Keratinocyte (primary cell): ENCODE measurements around the gene SPATA6. TPM values are rescaled to one million over a fixed set of nuclear protein-coding genes. Genes with fewer than 3 reads are reported as not detected.

ENCODE experiments used
- DNase-seq: peaks from one replicate; pipeline ENCODE4 v3.0.0-alpha.2; 2011; ENCODE audit warnings: low read depth, missing footprints, low spot score
- FAIRE-seq: peaks from 2 replicates; lab custom pipeline; 2011; peaks lifted over from hg19 to GRCh38; lab: Jason Lieb, UNC
- H2AFZ ChIP-seq: 2 replicates; pipeline ENCODE4 v1.6.0; 2012; ENCODE audit warnings: low read length, control low read depth, inconsistent platforms; ENCODE audit not compliant: control insufficient read depth
- H3K27ac ChIP-seq: 2 replicates; pipeline ENCODE4 v1.5.1; 2011; ENCODE audit warnings: low read length; ENCODE audit not compliant: control insufficient read depth, insufficient read depth
- H3K27me3 ChIP-seq: 3 replicates; pipeline ENCODE4 v1.6.0; 2011; ENCODE audit warnings: low read length; ENCODE audit not compliant: control insufficient read depth, insufficient read depth; ENCODE audit errors: extremely low read depth
- H3K36me3 ChIP-seq, 2 experiments: 2 replicates in 1 of 2; 3 replicates in 1 of 2; pipeline ENCODE4 v1.5.1; 2011; ENCODE audit warnings: low read length in 2 of 2, mild to moderate bottlenecking in 1 of 2; ENCODE audit not compliant: control insufficient read depth in 2 of 2, insufficient read depth in 2 of 2; ENCODE audit errors: extremely low read depth in 1 of 2
- H3K4me1 ChIP-seq: 3 replicates; pipeline ENCODE4 v1.5.1; 2011; ENCODE audit warnings: low read length; ENCODE audit not compliant: control insufficient read depth, insufficient read depth; ENCODE audit errors: extremely low read depth
- H3K4me2 ChIP-seq: 3 replicates; pipeline ENCODE4 v1.6.0; 2011; ENCODE audit warnings: low read depth, low read length; ENCODE audit not compliant: control insufficient read depth, insufficient read depth; ENCODE audit errors: extremely low read depth
- H3K4me3 ChIP-seq, 3 experiments: fragments of 200-600 bp in 1 of 3; sonication (generic) in 1 of 3; 2 replicates in 2 of 3; 3 replicates in 1 of 3; pipeline ENCODE4 v1.5.1; 2011 to 2016; ENCODE audit warnings: low read length in 3 of 3, mild to moderate bottlenecking in 3 of 3, control low read depth in 2 of 3, inconsistent platforms in 1 of 3, low read depth in 1 of 3, mixed read lengths in 1 of 3, mixed run types in 1 of 3, moderate library complexity in 1 of 3; ENCODE audit not compliant: control insufficient read depth in 2 of 3, insufficient read depth in 2 of 3; ENCODE audit errors: extremely low read depth in 1 of 3
- H3K79me2 ChIP-seq: 2 replicates; pipeline ENCODE4 v1.6.0; 2012; ENCODE audit warnings: low read length; ENCODE audit not compliant: control insufficient read depth, insufficient read depth
- H3K9ac ChIP-seq: 3 replicates; pipeline ENCODE4 v1.6.0; 2011; ENCODE audit warnings: low read length; ENCODE audit not compliant: control insufficient read depth, insufficient read depth; ENCODE audit errors: extremely low read depth
- H3K9me1 ChIP-seq: 3 replicates; pipeline ENCODE4 v1.6.0; 2011; ENCODE audit warnings: low read length; ENCODE audit not compliant: control insufficient read depth, insufficient read depth; ENCODE audit errors: extremely low read depth
- H3K9me3 ChIP-seq: 2 replicates; pipeline ENCODE4 v1.5.1; 2012; ENCODE audit warnings: low read depth, low read length; ENCODE audit not compliant: control insufficient read depth
- H4K20me1 ChIP-seq: 3 replicates; pipeline ENCODE4 v1.6.0; 2011; ENCODE audit warnings: low read length; ENCODE audit not compliant: control insufficient read depth, insufficient read depth; ENCODE audit errors: extremely low read depth
- CTCF ChIP-seq, 3 experiments: IDR thresholded peaks in 1 of 3; conservative IDR thresholded peaks in 1 of 3; optimal IDR thresholded peaks in 1 of 3; 2 replicates in 2 of 3; 3 replicates in 1 of 3; pipeline versions ENCODE3 to v1.5.1; 2011; ENCODE audit warnings: low read length in 3 of 3, mild to moderate bottlenecking in 3 of 3, moderate library complexity in 2 of 3, control low read depth in 1 of 3, inconsistent platforms in 1 of 3; ENCODE audit not compliant: insufficient read depth in 2 of 3; ENCODE audit errors: extremely low read depth in 1 of 3
- EZH2 ChIP-seq: IDR thresholded peaks from one replicate; pipeline ENCODE4 v1.6.1; 2012; ENCODE audit warnings: inconsistent platforms, mild to moderate bottlenecking, low read length, moderate library complexity
- dilution Hi-C: fragments of 300-500 bp; cut with MboI; formaldehyde crosslinking; loops from one replicate; pipeline ENCODE4 v1.7.0; 2020; ENCODE audit warnings: low sequenced_read_pairs; ENCODE audit not compliant: extremely low pct_ligation_motif_present
- polyA plus RNA-seq, 5 experiments: library from polyadenylated mRNA; depleted of rRNA in 3 of 5; stranded (reverse) in 3 of 5; stranded (forward) in 1 of 5; unstranded in 1 of 5; fragments of >200 nt; gene quantifications; 1 replicate in 1 of 5; 2 replicates in 3 of 5; 3 replicates in 1 of 5; pipeline versions ENCODE4 v1.2.1 to v1.2.3, GENCODE V29; 2011 to 2012; ENCODE audit warnings: missing spikeins in 2 of 5, low read depth in 1 of 5, low replicate concordance in 1 of 5

The SPATA6 gene
- polyA plus RNA-seq, 1 donor (not counting 4 experiments of a cell fraction or from before 2014, with no cell fraction given) = 1.7 TPM

GRCh38 chr1:48391926-48392325 lies 80.1 kb downstream of the SPATA6 start:
- dilution Hi-C loops = no loop called here
- H3K9ac ChIP-seq = no peak overlapping the region
- no peaks in the 10 kb centered on the region for H3K79me2 ChIP-seq
- DNase-seq (no peak), FAIRE-seq (no peak)
- H3K9me3 ChIP-seq = no peaks in the 10 kb centered on the region
- no peaks in the 10 kb centered on the region for H3K9me1 ChIP-seq
- no peaks in the 10 kb centered on the region for H3K4me1 ChIP-seq
- H3K4me2 ChIP-seq = no peak overlapping the region
- no peaks in the 10 kb centered on the region for H3K36me3 ChIP-seq
- no peak for TF ChIP-seq EZH2
- TF ChIP-seq CTCF (optimal IDR thresholded peaks at IDR 0.05 in 1 of 3, IDR thresholded peaks at IDR 0.05 in 1 of 3, conservative IDR thresholded peaks at IDR 0.05 in 1 of 3; ENCODE audit: extremely low read depth in 1 of 3, insufficient read depth in 2 of 3, low read length in 3 of 3) = no peak
- no peaks in the 10 kb centered on the region for H3K27me3 ChIP-seq
- H4K20me1 ChIP-seq = no peaks in the 10 kb centered on the region
- H3K4me3 ChIP-seq = no peak overlapping the region
- no peak overlapping the region for H3K27ac ChIP-seq
- H2AFZ ChIP-seq = no peak overlapping the region

- Histone ChIP-seq H3K9me3 (no peaks in the 10 kb centered on the region), H3K36me3 (no peaks in the 10 kb centered on the region), H3K9ac (no peak overlapping the region), H3K4me1 (no peaks in the 10 kb centered on the region), H3K9me1 (no peaks in the 10 kb centered on the region), H4K20me1 (no peaks in the 10 kb centered on the region), H3K27ac (no peak overlapping the region), H3K27me3 (no peaks in the 10 kb centered on the region), H3K4me3 (no peak overlapping the region), H3K79me2 (no peaks in the 10 kb centered on the region), H3K4me2 (no peak overlapping the region), H2AFZ (no peak overlapping the region)
- dilution Hi-C loops = no loop called here
- no peak for TF ChIP-seq CTCF (optimal IDR thresholded peaks at IDR 0.05 in 1 of 3, IDR thresholded peaks at IDR 0.05 in 1 of 3, conservative IDR thresholded peaks at IDR 0.05 in 1 of 3; ENCODE audit: extremely low read depth in 1 of 3, insufficient read depth in 2 of 3, low read length in 3 of 3)
- no peak for TF ChIP-seq EZH2
- FAIRE-seq (no peak), DNase-seq (no peak)
Measured at GRCh38 chr1:48387409-48387808, 84.6 kb downstream of the SPATA6 start.
